LoVo (cell line): Measurements from ENCODE around the gene RAB36.
"Not testable (repeated sequence)": the region's sequence is repeated elsewhere in the genome, so short reads cannot be mapped to it uniquely, and the experiment has no call there.

ENCODE experiments used
- DNase-seq: peaks from one replicate; pipeline ENCODE4 v3.0.0-alpha.2; 2016; ENCODE audit warnings: low spot score

Gene RAB36

DNA sequence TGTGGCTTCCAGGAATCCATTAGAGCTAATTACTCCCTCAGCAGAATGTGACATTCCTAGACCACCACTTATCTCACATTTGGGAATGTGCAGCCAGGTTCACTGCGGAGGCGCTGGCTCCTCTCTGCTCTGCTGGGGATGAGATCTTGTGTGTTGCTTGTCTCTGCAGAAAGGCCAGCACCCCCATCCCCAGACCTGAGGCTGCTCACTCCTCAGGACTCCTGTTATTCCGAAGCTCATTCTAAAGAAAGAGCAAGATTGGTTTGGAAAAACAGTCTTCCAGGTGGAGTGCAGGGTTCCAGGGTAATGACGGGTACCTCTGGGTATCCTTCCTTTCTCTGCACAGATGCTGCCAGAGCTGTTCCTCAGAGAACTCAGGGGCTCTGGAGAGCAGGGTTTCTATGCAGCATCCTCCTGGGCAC lies 24.3 kb upstream of the RAB36 start:
- no peak for DNase-seq

DNA sequence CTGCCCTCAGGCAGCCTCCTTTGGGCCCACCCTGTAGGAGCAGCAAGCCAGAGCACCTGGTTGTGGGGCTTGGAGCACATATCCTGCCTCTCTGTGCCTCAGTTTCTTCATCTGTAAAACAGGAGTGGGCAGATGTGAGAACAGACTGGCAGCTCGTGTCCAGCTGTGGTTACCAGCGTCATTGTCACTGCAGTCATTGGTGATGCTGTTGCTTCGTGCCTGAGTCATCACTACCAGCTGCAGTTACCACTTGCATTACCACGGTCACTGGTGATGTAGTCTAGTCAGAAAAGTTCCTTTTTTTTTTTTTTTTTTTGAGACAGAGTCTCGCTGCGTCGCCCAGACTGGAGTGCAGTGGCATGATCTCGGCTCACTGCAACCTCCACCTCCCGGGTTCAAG lies 23.9 kb upstream of the RAB36 start:
- no peak for DNase-seq

DNA sequence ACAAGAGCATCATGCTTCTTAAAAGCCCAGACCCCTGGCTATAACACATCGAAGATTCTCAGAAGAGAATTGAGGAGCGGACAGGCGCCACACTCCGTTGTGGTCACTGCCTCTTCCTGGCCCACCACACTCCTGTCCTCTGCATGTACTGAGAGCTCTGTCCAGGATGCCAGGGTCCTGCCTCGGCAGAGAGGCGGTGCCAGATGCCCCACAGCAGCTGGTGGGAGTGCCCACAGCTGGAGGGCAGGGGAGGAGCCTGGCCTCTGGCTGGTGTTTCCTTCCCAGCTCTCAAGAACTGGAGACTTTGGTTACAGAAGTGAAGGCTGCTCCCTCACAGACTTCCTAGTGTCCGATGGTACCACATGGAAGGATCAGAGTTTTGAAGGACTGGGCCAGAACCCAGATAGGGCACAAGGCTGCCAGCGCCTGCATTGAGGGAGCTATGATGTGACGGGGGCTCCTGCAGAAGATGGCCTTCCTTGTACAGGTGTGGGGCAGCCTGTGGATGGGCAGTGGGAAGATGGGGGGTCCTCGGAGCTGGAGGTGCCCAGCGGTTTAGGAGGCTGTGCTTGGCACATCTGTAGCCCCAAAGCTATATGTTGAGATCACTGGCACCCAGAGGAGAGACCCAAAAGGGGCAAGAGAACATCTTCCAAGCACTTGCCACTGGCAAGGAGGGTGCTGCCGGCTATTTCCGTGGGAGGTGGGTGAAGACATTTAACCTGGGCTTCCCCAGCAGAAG lies 22.9 kb upstream of the RAB36 start:
- DNase-seq = no peak

DNA sequence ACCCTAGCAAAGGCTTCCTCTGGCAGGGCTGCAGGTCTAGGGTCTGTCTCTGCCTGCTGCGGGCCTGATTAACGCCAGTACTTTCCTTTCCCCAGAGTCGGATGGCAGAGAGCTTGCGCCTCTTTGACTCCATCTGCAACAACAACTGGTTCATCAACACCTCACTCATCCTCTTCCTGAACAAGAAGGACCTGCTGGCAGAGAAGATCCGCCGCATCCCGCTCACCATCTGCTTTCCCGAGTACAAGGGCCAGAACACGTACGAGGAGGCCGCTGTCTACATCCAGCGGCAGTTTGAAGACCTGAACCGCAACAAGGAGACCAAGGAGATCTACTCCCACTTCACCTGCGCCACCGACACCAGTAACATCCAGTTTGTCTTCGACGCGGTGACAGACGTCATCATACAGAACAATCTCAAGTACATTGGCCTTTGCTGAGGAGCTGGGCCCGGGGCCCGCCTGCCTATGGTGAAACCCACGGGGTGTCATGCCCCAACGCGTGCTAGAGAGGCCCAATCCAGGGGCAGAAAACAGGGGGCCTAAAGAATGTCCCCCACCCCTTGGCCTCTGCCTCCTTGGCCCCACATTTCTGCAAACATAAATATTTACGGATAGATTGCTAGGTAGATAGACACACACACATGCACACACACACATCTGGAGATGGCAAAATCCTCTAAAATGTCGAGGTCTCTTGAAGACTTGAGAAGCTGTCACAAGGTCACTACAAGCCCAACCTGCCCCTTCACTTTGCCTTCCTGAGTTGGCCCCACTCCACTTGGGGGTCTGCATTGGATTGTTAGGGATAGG lies 22.1 kb upstream of the RAB36 start:
- DNase-seq = no peak

DNA sequence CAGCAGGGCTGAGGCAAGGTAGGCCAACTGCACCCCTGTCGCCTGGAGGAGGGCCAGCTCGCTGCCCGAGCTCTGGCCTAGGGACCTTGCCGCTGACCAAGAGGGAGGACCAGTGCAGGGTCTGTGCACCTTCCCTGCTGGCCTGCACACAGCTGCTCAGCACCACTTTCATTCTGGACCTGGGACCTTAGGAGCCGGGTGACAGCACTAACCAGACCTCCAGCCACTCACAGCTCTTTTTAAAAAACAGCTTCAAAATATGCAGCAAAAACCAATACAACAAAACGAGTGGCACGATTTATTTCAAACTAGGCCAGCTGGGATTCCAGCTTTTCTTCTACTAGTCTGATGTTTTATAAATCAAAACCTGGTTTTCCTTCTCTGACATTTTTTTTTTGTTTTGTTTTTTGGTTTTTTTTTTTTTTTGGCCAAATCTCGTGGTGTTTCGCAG lies 21.4 kb upstream of the RAB36 start:
- no peak for DNase-seq

DNA sequence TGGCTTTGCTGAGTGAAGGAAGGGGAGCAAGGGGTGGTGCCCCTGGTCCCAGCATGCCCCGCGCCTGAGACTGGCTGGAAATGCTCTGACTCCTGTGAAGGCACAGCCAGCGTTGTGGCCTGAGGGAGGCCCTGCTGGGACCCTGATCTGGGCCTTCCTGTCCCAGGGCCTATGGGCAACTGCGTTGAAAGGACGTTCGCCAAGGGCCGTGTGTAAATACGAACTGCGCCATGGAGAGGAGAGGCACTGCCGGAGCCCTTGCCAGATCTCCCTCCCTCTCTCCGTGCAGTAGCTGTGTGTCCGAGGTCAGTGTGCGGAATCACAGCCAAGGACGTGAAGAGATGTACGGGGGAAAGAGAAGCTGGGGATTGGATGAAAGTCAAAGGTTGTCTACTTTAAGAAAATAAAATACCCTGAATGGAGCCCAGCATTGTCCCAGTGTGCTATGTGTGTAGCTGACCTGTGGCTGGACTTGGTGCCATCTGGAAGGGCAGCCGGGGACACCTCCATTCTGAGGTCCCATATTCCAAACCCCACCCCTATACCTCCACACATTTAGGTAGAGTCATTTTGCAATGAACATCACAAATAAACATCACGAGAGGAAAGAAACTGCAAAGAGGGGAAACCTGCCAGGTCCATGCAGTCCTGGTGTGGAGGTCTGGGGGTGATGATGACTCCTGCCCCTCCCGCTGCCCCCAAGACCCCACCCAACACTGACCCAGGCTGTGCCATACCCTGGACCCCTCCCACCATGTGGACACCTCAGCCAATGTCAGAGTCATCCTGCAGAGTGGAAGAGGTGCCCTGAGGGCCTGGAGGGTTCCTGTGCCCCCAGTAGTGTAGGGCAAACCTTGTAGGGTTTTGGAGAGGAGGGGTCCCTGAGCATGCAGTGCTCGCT lies 20.4 kb upstream of the RAB36 start:
- no peak for DNase-seq

DNA sequence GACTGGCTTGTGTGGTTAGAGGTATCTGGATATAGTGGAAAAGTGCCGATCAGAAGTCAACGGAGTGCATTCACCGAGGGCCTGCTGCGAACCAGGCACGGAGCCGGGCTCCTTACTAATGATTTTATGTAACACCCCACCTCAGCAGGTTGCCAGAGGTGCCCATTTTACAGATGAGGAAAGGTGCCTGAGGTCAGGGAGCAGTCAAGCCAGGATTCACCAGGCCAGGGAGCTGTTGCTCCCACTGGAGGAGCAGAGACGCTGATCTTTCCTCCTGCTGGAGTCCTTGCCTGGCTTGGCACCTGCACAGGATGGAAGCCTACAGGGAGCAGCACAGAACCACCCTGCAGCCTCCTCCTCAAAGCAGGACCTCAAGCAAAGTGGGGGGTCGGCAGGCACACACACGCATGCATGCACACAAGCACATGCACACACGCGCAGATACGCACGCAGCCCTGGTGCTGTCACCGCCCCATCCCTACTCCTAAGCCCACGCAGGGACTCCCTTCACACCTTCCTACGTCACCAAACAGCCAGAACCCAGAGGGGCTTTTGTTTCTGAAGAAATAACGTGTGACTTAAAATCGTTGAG lies 19.7 kb upstream of the RAB36 start:
- no peak for DNase-seq

DNA sequence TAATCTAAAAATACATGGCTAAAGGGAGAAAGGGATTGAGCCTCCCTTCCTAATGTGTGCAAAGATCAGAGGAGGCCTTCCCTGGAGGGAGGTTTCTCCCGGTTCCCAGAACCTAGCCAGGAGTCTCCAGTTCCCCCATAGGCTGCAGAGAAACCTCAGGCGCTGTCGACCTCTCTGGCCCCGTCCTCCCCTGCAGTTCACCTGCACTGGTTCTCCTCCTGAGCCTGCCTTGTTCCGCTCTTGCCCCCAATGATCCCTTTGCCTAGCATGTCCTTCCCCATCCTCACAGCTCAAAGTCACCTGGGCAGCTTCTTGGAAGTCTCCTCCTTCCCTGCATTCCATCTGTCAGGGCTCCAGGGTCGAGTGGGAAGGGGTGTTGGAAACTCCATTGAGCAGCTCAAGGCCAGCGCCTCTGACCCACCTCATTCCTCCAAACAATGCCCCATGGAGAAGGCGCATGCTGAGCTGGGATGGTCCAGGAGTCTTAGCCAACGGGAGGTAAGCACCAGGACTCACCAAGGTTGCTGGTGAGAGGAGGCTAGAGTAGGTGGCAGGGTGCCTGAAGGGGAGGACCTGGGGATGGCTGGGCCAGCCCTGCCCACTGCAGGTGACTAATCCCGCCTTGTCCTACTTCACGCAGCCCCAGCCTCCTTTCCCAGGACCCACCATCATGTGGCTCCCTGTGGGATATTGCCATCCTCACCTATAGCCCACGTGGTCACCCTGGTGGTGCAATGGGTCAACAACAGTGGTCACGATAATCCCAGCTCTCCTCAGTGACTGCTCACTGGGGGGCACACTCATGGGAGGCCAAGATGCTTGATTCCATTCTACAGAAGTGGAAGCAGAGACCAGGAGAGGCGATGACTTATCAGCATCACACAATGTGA lies 18.9 kb upstream of the RAB36 start:
- no peak for DNase-seq

DNA sequence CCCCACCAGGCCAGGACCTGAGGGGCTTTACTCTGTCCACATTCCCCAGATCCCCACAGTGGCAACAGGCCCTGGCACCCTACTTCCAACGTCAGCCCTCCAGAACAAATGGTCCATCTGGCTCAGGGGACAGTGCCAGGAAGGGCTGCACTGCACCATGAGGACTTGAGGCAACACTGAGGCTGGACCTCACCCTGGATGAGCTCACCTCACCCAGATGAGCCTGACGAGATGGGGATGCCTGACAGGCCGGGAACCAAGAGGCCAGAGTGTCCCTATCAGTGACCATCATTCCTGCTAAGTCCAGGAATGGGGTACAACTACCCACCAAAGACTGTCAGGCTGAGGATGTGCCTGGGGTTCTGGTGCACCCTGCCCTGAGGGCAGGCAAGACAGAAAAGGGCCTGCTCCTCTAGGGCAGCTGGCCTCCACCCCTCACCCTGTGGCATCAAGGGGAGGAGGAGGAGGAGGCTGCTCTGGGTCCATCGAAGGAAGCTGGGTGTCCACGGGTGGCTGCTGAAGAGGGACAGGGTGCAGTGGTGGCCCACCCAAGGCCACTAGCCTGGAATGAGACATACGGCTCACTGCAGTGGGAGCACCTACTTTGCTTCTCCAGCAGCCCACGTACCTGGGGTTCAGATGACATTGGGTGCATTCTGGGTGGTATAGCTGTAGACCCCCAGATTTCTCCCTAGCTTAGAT lies 18.1 kb upstream of the RAB36 start:
- DNase-seq = no peak

DNA sequence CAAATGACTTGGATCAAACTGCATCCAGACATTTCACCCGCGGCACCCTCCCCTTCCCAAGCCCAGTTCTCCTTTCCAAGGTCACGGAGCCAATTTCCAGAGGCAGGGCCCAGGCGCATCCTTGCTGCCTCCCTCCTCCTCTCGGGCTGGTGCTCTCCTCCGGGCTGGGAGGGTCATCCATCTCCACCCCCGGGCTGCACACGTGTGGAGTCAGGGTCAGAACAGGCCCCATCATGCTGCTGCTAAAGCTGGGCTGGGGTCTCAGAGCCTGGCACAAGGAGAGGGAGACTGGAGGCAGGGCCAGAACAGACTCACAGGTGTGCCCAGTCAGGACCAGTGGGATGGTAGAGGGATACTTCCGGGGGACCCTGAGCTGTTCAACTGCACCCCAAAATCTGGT lies 17.5 kb upstream of the RAB36 start:
- DNase-seq = no peak

DNA sequence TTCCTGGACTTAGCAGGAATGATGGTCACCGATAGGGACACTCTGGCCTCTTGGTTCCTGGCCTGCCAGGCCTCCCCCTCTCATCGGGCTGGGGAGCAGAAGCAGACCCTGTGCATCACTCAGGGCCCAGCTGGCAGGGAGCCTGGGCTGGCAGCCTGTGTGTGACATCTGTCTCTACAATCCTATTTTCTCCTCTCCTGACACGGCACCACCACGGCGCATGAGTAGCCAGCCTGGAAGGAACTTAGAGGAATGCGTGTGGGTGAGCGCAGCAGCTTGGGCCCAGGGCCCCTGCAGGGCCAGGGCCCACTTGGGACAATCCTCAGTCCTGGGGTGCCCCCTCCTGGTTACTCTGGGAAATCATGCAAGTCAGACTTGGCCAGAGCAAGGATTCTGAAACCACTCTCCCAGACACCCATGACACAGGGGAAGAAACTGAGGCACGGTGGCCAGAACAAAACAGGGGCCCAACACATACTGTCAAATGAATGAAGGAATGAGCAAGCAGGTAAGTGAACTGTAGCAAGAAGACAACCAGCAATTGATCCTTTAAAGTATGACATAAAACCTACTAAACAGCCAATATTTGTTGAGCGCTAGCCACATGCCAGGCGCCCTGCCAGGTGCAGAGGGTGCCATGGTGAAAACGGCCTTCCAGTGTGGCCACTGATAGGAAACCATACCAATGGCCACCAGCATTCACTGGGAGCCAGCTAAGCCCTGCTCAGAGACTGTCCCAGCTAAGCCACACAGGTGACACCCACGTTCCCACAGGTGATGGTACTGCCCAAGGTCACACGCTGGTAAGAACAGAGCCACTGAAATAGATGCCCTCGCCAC lies 16.8 kb upstream of the RAB36 start:
- DNase-seq = peak; percentile 38

DNA sequence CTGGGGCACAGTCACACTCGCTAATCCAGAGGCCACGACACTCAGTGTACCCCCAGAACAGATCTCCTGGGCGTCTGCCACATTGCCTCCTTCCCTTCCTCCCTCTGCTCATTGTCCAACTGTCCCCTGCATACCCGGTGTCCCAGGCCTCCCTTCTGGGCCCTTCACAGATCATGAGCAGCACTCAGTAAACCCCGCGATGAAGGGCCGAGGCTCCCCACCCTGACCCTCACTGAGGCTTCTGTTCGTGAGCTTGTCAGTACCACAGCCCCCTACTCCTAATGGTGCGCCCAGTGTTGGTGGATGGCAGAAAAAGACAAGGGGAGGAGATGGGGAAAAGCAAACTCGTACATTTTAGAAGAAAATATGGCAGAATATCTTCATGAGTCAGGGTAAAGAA lies 16.1 kb upstream of the RAB36 start:
- DNase-seq = no peak

DNA sequence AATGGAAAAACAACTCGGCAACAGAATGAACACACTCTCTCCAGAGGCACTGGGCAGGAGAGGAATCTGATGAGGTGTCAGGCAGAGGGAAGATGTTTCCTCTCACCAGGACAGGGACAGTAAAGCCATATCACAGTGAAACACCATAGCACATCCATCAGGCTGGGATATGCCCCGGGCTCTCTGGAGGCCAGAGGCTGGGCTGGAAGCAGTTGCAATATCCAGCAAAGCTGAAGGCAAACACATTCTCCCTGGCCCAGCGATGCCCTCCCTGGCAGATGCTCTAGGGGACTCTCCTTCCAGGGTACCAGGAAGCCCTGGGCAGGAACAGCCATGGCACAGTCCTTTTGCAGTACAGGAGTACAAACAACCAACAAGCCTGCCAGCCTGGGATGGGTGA lies 14.6 kb upstream of the RAB36 start:
- DNase-seq = no peak

DNA sequence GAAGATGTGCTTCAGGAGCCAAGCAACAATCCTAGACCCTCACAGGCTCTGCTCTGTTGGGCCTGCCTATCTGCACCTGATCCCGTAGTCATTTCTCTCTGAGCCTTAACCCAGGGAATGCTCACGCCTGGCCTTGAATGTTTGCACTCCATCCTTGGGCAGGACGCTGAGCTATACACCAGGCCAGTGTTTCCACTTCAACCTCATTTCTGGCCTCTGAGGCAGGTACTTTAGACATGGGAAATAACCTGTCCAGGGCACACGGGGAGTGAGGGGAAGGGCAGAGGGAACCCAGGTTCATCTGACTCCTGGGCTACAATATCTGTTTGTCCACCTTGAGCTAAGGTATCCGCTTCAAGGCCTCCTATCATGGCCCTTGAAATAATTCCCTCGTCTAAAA lies 13.3 kb upstream of the RAB36 start:
- DNase-seq = no peak

DNA sequence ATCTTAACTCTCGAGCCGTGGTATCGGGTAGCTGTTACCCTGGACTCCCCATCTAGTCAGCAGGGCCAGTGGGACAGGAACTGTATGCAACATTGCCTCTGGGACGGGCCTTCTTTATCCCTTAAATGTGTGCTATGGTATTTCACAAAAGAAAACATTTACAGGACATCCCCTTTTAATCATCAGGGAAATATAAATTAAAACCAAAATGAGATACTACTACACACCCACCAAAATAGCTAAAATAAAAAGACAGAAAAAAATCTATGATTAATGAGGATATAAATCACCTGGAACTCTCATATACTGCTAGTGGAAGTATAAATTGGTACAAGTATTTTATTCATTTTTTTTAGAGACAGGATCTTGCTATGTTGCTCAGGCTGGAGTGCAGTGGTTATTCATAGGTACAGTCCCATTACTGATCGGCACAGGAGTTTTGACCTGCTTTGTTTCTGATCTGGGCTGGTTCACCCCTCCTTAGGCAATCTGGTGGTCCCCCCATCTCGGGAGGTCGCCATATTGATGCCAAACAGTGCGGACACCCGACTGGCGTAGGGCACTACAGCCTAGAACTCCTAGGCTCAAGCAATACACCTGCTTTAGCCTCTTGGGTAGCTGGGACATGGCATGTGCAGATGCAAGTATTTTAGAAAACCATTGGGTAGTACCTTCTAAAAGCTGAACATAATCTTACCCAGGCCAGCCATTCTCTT lies 12.7 kb upstream of the RAB36 start:
- DNase-seq = no peak

DNA sequence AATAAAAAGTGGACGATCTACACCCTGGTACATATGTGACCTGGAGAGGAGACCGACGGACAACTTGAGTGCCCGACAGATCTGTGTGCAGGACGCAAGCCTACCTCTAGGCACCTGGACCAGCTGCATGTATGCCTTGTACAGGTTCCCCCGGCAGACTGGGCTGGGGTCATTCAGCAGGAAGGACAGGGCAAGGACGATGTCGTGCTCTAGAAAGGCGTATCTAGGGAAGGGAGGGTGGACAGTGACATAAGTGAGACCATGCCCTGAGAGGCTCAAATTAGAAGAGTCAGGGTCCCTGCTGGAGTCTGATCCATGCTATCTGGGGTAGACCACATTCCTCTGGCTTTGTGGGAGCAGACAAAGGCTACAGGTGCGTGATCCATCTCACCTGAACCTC lies 11.4 kb upstream of the RAB36 start:
- no peak for DNase-seq

DNA sequence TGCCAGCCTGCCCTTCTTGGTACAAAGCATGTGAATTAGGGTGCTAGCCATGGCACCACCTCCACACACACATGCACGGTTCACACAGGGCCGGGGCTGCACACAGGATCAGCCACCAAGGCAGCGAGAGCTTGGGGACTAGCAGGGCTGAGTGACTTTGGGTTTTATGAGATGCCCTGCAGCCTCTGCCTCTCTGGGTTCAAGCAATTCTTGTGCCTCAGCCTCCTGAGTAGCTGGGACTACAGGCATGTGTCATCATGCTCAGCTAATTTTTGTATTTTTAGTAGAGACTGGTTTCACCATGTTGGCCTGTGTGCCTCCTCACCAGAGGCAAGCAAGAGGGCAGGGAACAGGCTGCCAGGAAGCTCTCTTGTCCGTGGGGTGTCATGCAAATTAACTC lies 8.3 kb upstream of the RAB36 start:
- DNase-seq = not testable (repeated sequence)

DNA sequence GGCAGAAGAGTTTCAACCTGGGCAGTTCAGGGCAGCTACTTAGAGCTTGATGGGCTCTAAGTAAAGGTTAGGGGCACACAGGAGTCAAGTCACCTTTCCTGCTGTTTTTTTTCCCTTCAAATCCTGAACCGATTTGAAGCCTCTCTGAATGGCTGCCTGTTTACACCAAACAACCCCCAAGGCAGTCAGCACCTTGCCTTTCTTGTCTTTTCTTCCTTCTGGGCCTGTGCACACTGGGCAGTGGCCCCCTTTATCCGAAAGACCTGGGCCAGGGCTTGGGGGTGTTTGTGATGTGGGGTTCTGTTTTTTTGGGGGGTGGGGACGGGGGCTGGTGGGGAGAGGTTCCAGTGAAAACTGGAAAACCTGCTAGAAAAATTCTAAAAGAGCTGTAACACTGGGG lies 7.8 kb upstream of the RAB36 start:
- DNase-seq = no peak
